HT1080 (cell line): ENCODE measurements around the gene DCHS2. TPM values are rescaled to one million over a fixed set of nuclear protein-coding genes. Genes with fewer than 3 reads are reported as not detected.

ENCODE experiments used
- DNase-seq: peaks from one replicate; pipeline ENCODE4 v3.0.0-alpha.2; 2015; ENCODE audit warnings: low read depth
- total RNA-seq: library from RNA; depleted of rRNA; stranded (reverse); fragments of >200 nt; shearing (Covaris generic); gene quantifications from 2 replicates; pipeline ENCODE4 v1.2.3, GENCODE V29; 2014

The DCHS2 gene
- total RNA-seq, 1 experiment from 2014 or later = not detected

DNA sequence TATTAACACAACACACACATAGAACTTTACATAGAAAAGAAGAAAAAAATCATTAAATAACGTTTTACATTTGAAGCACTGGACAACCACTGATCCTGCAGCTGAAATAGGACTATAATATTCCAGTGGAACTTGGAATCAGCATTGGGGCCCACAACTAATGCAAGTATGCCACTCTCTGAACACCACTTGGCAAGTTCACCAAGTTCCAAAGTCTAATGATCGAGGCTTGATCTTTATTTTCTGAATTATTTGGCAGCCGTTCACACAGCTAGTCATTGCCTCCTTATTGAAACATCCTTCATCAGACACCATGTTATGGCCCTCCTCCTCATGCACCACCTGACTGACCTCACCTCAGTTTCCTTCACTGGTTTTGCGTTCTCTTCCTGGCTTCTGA lies 107.6 kb downstream of the DCHS2 start:
- DNase-seq = no peak

DNA sequence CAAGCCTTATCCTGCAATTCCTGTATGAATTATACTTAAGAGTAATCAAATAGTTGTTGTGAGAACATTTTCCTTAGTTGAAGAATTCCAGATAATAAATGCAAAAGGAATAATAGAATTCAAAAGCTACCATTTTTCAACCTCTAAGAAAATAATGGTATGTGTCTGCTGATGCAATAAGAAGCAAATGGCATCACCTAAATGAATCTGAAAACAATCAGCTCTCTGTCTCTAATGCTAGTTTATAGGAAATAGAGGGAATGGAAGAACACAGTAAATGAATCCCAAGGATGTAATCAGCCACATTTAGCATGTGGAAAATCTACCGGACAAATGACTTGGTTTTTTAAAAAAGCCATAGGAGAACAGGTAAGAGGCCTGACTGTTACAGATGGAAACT lies 115.1 kb downstream of the DCHS2 start:
- no peak for DNase-seq

DNA sequence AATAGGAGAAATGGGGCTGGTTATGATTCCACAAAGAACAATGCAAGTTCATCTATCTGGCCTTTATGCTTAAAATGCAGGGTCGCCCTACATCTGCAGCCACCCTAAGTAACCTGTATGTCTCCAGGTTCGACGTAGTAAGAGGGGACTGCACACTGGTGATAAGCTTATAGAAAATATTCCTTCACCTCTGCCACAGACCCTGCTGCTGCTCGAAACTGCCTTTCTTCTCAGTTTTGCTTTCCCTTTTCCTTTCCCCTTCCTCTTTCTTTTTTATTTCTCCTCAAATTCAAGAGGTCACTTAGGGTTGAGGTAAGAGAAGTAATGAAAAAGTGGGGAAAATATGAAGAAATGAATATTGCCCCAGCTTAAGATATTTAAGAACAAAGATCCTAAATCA lies 123.5 kb downstream of the DCHS2 start:
- DNase-seq = no peak

DNA sequence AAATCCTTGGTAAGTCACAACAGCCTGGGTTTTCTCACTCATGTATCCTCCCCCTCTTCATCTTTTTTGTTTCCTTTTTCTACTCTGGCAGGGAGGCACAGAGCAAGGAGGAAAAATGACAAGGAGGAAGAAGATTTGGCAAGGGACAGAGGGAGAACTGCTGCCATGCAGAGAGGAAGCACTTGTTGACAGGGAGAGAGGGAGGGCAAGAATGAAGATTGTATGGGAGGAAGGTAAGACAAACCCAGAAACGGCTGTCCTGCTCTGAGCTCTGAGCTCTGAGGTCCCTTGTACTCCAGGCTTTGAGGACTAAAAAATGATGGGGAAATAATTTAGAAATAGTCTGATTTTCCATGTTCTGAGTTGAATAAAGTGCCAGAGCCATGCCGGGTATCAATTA lies 123.9 kb downstream of the DCHS2 start:
- DNase-seq = no peak

DNA sequence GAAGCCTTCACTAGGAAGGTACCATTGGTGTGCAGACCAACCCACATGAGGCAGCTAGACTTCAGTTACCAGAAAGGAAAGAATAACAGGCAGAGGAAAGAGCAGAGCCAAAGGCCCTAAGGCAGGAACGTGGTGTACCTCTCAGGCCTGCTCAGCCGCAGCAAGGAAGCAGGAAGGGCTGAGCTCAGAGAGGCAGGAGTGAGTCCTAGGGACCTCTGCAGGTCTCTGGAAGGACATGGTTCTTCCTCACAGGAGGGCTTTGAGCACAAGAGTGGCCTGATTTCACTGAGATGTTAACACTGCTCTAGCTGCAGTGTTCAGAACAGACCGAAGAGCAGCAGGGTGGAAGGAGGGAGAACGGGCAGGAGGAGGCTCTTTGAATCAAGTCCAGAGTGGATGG lies 124.6 kb downstream of the DCHS2 start:
- DNase-seq = no peak

DNA sequence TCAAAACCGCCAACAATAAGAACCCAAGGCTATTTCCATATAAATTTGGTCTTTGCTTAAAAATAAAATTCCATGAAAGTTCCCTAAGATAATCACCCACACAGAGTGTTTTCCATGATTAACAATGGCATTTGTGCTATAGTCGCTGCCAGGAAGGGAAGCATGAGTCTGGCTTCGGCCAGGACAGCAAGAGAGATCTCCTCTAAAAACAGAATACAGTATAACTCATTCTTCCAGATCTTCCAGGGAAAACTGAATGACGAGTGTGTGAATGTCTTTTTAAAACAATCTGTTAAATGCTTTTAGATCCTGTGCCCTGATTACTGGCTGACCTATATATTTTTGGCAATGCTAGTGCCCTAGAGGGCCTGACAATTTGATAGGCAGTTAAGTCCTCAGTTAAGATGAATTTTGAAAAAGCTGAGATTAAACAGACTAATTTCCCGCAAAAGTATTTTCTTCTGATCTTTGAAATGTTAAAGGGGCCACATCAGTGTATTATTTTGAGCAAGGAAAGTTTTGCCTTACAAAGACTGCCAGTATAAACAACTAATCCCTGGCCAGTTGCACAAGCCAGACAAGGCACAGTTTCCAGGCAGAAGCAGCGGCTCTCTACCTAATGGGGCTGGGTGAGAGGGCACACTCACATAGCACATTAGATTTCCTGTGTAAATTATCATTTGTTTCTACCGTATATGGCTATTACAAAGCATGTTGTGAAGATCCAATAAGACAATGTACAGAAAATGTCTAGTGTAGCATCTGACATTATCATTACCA lies 127.3 kb downstream of the DCHS2 start:
- DNase-seq = no peak

DNA sequence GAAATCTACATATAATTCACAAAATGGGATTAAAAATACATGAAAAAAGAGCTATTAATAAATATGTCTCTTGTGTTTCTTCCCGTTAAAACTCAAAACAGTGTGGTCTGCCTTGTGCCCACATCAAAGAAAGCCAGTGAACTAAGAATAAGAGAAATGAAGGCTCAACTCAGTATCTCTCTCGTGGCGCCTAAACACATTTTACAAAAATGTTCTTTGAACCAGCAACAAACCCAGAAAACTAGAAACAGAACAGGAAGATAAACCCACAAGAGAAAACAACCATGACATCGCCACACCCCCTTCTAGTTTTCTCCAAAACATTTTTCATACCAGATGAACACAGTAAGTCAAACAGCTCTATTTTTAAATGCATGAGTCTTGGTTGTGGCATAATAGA lies 130.1 kb downstream of the DCHS2 start:
- DNase-seq = no peak

DNA sequence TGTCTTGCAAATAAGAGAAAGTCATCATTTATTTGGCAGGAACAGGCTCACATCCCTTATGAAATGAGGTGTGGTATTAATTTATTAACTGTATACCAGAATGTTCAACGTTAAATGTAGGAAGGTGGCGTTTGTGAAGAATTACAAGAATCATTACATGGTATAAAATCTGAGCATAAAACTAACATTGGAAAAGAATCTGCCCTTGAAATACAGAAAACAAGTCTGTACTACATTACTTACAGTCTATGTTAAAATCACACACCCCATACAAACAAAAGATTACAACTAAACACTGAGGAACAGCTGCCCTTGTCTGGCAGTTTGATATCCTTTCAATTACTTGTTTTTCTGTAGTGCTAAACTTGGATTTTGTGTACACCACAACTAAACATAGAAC lies 131.1 kb downstream of the DCHS2 start:
- no peak for DNase-seq

DNA sequence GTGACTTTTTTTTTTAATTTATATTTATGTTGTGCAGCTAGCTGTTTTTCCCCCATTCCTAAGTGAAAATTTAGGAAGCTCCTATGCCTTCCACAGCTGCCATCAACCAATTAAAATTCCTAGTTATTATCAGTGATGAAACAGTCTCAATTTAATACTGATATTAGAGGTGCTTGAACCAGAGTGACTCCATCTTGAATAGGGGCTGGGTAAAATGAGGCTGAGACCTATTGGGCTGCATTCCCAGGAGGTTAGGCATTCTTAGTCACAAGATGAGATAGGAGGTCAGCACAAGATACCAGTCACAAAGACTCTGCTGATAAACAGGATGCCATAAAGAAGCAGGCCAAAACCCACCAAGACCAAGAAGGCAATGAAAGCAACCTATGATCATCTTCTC lies 136.7 kb downstream of the DCHS2 start:
- DNase-seq = no peak

DNA sequence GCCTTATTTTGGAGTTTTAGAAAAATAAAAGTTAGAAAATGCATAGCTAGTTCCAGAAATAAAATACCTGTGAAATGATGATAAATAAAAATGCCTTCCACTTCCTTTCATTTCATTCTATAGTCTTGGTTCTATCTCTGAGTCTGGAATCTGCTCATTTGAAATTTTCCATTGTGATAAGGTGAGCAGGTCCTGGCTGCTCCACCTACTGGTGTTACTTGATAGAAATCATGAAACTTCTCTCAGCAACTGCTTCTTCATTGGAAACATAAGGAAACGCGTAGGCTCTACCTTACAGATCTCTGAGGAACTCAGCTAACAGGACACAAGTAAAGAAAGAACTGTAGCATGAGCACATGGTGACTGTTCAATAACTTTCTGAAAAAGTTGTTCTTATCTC lies 141.8 kb downstream of the DCHS2 start:
- DNase-seq = peak; percentile 18

DNA sequence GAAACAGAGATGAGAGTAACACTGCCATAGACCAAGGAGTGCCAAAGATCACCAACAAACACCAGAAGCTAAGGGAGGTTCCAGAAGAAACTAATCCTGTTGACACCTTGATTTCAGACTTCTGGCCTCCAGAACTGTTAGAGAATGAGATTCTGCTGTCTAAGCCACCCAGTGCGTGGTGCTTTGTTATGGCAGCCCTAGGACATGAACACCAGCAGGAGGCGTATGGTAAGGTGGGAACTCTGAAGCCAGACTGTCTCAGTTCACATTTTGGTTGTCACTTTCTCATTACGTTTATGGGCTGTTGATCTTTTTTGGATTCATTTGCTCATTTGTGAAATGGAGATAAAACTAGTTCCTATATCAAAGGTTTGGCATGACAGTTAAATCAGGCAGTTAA lies 142.9 kb downstream of the DCHS2 start:
- no peak for DNase-seq

DNA sequence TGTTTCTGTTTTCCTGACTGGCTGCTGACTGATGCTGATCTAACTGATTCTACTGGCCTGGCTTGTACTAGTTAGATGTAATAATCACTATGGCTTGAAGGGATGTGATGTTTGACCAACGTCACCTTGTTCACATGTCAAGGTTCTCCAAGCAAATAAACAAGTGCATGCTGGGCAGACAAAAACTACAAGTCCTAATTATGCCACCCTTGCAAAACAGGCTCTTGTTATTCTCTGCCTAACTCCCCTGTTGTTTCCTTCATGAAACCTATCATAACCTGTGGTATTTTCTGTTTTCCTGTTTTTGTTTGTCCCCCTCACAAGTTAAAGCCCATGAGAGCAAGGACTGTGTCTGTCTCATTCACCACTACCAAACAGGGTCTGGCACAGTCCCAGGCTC lies 146.2 kb downstream of the DCHS2 start:
- DNase-seq = no peak

DNA sequence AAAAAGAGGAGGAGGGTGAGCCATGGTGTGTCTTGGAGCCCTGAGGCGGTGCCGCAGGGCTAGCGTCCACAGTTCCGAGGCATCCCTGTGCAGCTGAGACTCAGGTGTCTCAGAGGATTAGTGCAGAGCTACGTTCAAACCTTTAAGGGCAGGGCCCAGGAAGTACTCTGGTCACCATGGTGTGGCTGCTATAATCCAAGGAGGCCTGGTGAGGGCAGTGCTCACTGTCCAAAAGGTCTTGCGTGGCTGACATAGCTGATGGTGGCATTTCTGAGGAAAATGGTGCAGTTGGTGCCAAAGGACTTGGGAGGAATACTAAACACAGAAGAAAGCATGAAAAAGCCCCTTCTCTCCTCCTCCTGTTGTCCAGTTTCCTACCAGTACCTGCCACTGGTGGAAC lies 146.9 kb downstream of the DCHS2 start:
- DNase-seq = no peak

DNA sequence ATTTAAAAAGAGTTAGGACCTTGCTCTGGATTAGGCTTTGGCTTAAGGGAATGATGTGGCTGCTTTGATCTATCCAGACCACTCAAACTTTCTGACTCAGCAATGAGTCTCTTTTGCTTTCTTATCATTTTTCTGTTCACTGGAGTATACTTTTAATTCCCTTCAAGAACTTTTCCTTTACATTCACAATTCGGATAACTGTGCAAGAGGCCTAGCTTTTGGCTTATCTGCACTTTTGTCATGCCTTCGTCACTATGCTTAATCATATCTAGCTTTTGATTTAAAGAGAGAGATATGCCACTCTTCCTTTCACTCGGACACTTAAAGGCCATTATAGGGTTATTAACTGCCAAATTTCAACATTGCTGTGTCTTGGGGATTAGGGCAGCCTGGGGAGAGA lies 147.9 kb downstream of the DCHS2 start:
- no peak for DNase-seq

DNA sequence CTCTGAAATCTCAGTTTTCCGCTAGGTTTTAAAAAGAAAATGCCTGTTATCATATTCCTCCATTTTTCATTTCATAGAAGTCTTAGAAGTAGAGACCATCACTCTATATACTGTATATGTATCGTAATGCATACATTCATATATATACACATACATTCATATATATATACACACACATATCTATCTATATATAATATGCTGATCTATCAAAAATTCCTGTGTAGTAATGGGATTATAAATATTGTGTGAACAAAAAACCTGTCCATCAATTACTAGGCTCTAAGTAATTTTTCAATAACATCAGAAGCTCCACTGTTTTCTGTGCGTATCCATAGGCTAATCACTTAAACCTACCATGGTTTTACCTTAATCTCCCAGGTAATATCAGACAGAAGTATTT lies 150.2 kb downstream of the DCHS2 start:
- DNase-seq = no peak

DNA sequence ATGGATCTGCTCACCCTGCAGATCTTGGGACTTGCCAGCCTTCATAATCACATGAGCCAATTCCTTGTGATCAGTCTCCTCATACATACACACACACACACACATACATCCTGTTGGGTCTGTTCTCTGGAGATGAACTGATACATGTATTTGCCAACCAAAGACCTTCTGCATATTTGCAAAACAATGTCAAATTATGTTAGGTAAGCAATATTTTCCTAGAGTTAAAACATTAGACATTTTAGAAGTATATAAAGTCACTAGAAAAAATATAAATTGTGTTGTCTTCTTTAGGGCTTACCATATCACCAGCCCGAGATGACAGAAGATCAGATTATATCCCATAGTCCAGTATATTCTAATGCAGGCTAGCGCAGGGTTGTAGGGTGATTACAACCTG lies 156.0 kb downstream of the DCHS2 start:
- DNase-seq = no peak

DNA sequence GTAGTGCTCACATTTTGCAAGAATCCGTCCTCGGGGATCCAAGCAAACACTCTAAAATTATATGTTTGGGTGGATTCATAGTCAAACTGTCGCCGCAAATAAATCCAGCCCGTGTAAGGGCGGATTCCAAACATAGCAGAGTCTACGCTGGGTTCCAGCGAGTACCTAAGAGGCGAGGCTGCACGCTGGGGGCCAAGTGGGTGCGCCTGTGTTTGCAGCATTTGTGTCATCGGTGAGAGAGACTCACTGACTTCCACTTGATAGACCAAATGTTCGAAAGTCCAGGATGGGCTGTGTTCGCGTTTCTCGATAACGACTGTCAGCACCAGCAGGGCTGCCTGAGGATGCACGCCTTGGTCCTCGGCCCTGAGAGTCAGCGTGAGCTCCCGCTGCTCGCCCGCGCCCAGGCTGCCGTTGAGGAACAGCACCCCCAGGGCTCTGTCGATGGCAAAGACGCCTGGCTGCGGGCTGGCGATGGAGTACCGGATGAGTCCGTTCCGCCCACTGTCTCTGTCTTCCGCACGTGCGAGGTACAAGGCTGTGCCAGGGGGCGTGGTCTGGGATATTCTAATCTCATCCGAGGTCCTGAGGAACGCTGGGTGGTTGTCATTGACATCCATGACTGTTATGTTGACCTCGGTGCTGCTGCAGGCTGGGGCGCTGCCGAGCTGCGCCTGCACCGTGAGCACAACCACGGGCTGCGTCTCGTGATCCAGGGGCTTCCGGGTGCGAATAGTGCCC lies 158.7 kb downstream of the DCHS2 start:
- no peak for DNase-seq

DNA sequence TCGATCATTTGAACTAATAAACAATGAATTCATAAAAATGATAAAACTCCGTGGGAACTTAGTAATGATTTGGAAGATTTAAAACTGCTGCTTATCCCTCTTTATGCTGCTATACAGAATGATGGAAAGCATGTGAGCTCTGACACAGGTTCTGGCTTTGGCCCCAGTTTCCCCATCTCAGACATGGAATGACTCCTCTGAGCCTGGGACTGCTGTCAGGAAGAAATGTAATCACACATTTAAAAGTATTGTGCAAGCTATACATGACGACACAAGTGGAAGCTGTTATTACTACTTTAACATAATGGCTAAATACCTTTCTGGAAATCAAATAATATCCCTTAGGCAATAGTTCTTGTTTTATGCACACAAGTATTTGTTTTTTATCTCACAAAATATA lies 161.7 kb downstream of the DCHS2 start:
- peak; percentile 12 for DNase-seq

DNA sequence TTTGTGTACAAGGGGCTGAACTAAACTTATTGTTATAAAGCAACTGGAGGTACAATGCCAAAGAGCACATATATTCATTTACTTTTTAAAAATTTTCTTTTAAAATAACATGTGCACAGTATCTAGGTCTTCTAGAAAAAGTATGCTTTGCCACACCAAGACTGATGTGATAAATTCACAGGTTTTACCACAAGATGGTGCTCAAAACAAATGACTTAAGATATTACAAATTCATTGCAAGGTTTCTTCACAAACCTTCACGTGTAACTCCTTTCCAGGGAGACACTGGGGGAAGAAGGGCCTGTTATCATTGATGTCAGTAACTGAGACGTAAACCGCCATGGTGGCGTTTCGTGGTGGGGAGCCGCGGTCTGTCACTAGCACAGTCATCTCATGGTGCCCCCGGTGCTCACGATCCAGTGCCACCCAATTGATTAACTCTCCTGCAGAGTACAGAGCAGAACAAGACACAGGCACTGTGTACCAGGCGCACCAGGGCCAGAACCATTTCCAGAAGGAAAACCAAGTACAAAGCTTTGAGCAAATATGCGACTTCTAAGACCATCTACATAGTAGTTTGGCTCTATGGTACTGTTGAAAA lies 162.2 kb downstream of the DCHS2 start:
- DNase-seq = peak; percentile 28

DNA sequence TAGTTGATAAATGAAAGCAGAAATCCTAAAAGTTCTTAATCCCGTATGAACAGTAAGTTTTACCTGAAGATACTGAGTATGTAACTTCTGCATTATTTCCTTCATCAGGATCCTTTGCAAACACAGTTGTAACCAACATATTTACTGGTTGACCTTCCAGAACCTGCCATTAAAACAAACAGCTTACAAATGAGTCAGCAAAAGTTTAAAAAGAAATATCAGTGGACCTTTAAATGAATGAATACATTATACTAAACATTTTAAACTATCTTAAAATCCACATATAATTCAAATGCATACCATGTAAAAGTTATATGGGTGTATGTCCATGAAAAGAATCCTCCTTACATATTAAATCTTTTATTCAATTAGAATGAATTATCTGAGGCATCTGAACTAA lies 163.6 kb downstream of the DCHS2 start:
- no peak for DNase-seq

DNA sequence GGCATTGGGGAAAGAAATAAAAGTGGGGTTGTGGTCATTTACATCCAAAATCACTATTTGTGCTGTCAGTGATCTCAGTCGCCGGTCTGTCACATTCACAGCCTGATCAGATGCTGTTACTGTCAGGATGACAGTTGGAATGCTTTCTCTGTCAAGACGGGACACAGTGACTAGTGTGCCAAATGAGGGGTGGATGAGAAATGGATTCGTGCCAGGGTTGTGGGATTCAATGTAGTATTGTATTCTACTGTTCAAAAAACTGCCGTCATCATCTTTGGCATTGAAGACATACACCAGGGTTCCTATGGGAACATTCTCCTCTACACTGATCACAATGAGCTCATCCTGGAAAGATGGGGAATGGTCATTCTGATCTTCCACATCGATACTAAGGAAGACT lies 171.1 kb downstream of the DCHS2 start:
- DNase-seq = no peak

DNA sequence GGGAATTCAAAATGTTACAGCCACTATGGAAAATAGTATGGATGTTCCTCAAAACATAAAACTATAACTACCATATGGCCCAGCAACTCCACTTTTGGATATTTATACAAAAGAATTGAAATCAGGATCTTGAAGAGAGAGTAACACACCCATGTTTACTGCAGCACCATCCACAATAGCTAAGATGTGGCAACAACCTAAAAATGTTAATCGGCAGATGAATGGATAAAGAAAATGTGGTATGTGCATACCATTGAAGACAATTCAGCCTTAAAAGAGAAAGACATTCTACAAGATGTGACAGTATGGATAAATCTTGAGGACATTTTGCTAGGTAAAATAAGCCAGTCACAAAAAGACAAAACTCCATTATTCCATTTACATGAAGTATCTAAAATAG lies 171.9 kb downstream of the DCHS2 start:
- no peak for DNase-seq
